Type B pancreatic cell (in vitro differentiated cells): ENCODE measurements around the gene VSNL1. TPM values are rescaled to one million over a fixed set of nuclear protein-coding genes. Genes with fewer than 3 reads are reported as not detected.

ENCODE experiments used
- DNase-seq: peaks from one replicate; pipeline ENCODE4 v3.0.0; 2021; ENCODE audit warnings: mixed read lengths; ENCODE audit not compliant: unreplicated experiment; ENCODE audit errors: extremely low spot score
- H3K27ac Mint-ChIP-seq: 2 replicates; pipeline ENCODE4 v1.8.0; 2021; ENCODE audit warnings: mild to moderate bottlenecking, mixed read lengths
- H3K27me3 Mint-ChIP-seq: 2 replicates; pipeline ENCODE4 v1.8.0; 2021; ENCODE audit warnings: mixed read lengths
- H3K36me3 Mint-ChIP-seq: 2 replicates; pipeline ENCODE4 v1.8.0; 2021; ENCODE audit warnings: mixed read lengths
- H3K4me1 Mint-ChIP-seq: one replicate; pipeline ENCODE4 v1.8.0; 2021; ENCODE audit warnings: mixed read lengths; ENCODE audit not compliant: unreplicated experiment
- H3K4me3 Mint-ChIP-seq: 2 replicates; pipeline ENCODE4 v1.8.0; 2021; ENCODE audit warnings: mild to moderate bottlenecking, mixed read lengths
- H3K9me3 Mint-ChIP-seq: 2 replicates; pipeline ENCODE4 v1.8.0; 2021; ENCODE audit warnings: mixed read lengths
- CTCF ChIP-seq: fragments of 200-600 bp; sonication (generic); conservative IDR thresholded peaks from 2 replicates; pipeline ENCODE4 v1.5.0; 2021; ENCODE audit warnings: antibody characterized with exemption, mild to moderate bottlenecking
- total RNA-seq: library from RNA; stranded (reverse); gene quantifications from 2 replicates; pipeline ENCODE4 v1.2.1, GENCODE V29; 2021; ENCODE audit warnings: low replicate concordance

The VSNL1 gene
- total RNA-seq, 1 donor from 2014 or later, result 4.6 TPM

- H3K4me3 Mint-ChIP-seq, result no peak overlapping the region
These were observed 49.9 kb downstream of the VSNL1 start for GRCh38 chr2:17590342-17590911.

GRCh38 chr2:17591846-17592245, 51.4 kb downstream of the VSNL1 start:
- no peak for DNase-seq
- H3K36me3 Mint-ChIP-seq, result no peaks in the 10 kb centered on the region
- no peaks in the 10 kb centered on the region for H3K27me3 Mint-ChIP-seq
- TF ChIP-seq CTCF, result no peak
- H3K4me1 Mint-ChIP-seq, result peaks cover 22% of the 10 kb centered on the region
- H3K27ac Mint-ChIP-seq, result no peak overlapping the region
- H3K4me3 Mint-ChIP-seq, result no peak overlapping the region
- H3K9me3 Mint-ChIP-seq, result peaks cover 4% of the 10 kb centered on the region

More at GRCh38 chr2:17590342-17590911, 49.9 kb downstream of the VSNL1 start:
- Mint-ChIP-seq H3K9me3 (peaks cover 4% of the 10 kb centered on the region), H3K4me1 (peaks cover 22% of the 10 kb centered on the region), H3K27ac (peak overlapping the region; percentile 86), H3K36me3 (no peaks in the 10 kb centered on the region), H3K27me3 (peaks cover 3% of the 10 kb centered on the region)
- no peak for TF ChIP-seq CTCF
- no peak for DNase-seq

- Mint-ChIP-seq H3K27ac (peak overlapping the region; percentile 71), H3K9me3 (peaks cover 4% of the 10 kb centered on the region), H3K27me3 (no peaks in the 10 kb centered on the region), H3K4me1 (peaks cover 22% of the 10 kb centered on the region), H3K4me3 (no peak overlapping the region), H3K36me3 (no peaks in the 10 kb centered on the region)
- no peak for DNase-seq
- TF ChIP-seq CTCF, result no peak
These were observed 52.4 kb downstream of the VSNL1 start for GRCh38 chr2:17592731-17593409.

- Mint-ChIP-seq H3K4me1 (peaks cover 22% of the 10 kb centered on the region), H3K9me3 (peaks cover 4% of the 10 kb centered on the region), H3K36me3 (no peaks in the 10 kb centered on the region), H3K27ac (peak overlapping the region; percentile 71), H3K27me3 (no peaks in the 10 kb centered on the region), H3K4me3 (no peak overlapping the region)
- no peak for TF ChIP-seq CTCF
- DNase-seq, result no peak
These were observed 52.9 kb downstream of the VSNL1 start for GRCh38 chr2:17593445-17593840.

GRCh38 chr2:17593841-17594491, 53.5 kb downstream of the VSNL1 start:
- no peak for TF ChIP-seq CTCF
- no peak for DNase-seq
- peak overlapping the region; percentile 71 for H3K27ac Mint-ChIP-seq
- peaks cover 4% of the 10 kb centered on the region for H3K9me3 Mint-ChIP-seq
- H3K4me3 Mint-ChIP-seq, result peak overlapping the region; percentile 13
- no peaks in the 10 kb centered on the region for H3K36me3 Mint-ChIP-seq
- peaks cover 22% of the 10 kb centered on the region for H3K4me1 Mint-ChIP-seq
- no peaks in the 10 kb centered on the region for H3K27me3 Mint-ChIP-seq
